Measurements from ENCODE around the gene NIBAN1. TPM values are rescaled to one million over a fixed set of nuclear protein-coding genes. Genes with fewer than 3 reads are reported as not detected.

NIBAN1 gene
- total RNA-seq, 1 experiment from 2014 or later = 11.0 TPM

- no peaks in the 10 kb centered on the region for H3K9me3 ChIP-seq
- no peak overlapping the region for H3K4me3 ChIP-seq
- no peaks in the 10 kb centered on the region for H3K27me3 ChIP-seq
- DNase-seq = no peak
- H3K36me3 ChIP-seq = no peaks in the 10 kb centered on the region; the same call in 1 of the 2 replicates
Measured at GRCh38 chr1:184956999-184957700, 17.2 kb downstream of the NIBAN1 start.

GRCh38 chr1:184954232-184954995 lies 19.9 kb downstream of the NIBAN1 start:
- no peak for DNase-seq
- no peak overlapping the region for H3K4me3 ChIP-seq
- no peaks in the 10 kb centered on the region for H3K27me3 ChIP-seq
- no peaks in the 10 kb centered on the region for H3K9me3 ChIP-seq
- no peaks in the 10 kb centered on the region for H3K36me3 ChIP-seq

DNA sequence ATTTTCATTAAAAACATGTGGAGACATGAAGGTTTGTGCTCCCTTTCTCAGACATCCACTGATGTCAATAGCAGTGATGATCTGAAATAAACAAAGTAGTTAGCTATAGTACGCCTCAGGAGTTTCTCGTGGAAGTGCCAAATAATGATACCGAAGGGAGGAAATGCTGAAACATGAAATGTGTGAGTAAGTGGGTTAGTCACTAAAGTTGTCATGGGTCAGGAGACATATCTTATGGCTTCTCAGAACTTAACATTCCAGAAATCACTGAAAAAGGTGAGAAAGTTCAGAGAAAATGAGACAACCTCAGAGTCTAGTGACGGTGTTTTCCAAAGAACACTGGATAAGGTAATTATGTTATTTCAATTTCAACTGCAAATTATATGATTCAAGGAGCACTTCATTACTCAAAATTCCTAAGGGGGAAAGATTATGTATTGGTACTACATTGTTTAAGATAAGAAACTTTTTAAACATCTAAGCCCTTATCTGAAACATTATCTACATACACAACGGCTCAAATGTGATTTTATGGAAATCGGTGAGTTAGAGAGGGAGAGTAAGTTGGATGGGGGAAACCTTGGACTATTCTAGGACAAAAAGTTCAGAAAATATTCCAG lies 20.6 kb downstream of the NIBAN1 start:
- Histone ChIP-seq H3K4me3 (no peak overlapping the region), H3K36me3 (no peaks in the 10 kb centered on the region), H3K27me3 (no peaks in the 10 kb centered on the region), H3K9me3 (no peaks in the 10 kb centered on the region)
- no peak for DNase-seq

GRCh38 chr1:184952428-184952827 lies 21.9 kb downstream of the NIBAN1 start:
- Histone ChIP-seq H3K4me3 (no peak overlapping the region), H3K36me3 (no peaks in the 10 kb centered on the region), H3K9me3 (no peaks in the 10 kb centered on the region), H3K27me3 (no peaks in the 10 kb centered on the region)
- no peak for DNase-seq

GRCh38 chr1:184951788-184952187 lies 22.5 kb downstream of the NIBAN1 start:
- no peak overlapping the region for H3K4me3 ChIP-seq
- no peaks in the 10 kb centered on the region for H3K27me3 ChIP-seq
- no peaks in the 10 kb centered on the region for H3K9me3 ChIP-seq
- no peak for DNase-seq
- H3K36me3 ChIP-seq = no peaks in the 10 kb centered on the region

GRCh38 chr1:184950906-184951305 lies 23.4 kb downstream of the NIBAN1 start:
- no peaks in the 10 kb centered on the region for H3K36me3 ChIP-seq
- no peaks in the 10 kb centered on the region for H3K27me3 ChIP-seq
- no peak overlapping the region for H3K4me3 ChIP-seq
- DNase-seq = no peak
- no peaks in the 10 kb centered on the region for H3K9me3 ChIP-seq

- no peaks in the 10 kb centered on the region for H3K27me3 ChIP-seq
- no peak overlapping the region for H3K4me3 ChIP-seq
- DNase-seq = no peak
- H3K36me3 ChIP-seq = no peaks in the 10 kb centered on the region
- no peaks in the 10 kb centered on the region for H3K9me3 ChIP-seq
Measured at GRCh38 chr1:184950227-184950626, 24.1 kb downstream of the NIBAN1 start.

GRCh38 chr1:184947497-184948256 lies 26.6 kb downstream of the NIBAN1 start:
- Histone ChIP-seq H3K27me3 (no peaks in the 10 kb centered on the region), H3K4me3 (no peak overlapping the region), H3K36me3 (no peaks in the 10 kb centered on the region), H3K9me3 (no peaks in the 10 kb centered on the region)
- peak; percentile 84 for DNase-seq

DNA sequence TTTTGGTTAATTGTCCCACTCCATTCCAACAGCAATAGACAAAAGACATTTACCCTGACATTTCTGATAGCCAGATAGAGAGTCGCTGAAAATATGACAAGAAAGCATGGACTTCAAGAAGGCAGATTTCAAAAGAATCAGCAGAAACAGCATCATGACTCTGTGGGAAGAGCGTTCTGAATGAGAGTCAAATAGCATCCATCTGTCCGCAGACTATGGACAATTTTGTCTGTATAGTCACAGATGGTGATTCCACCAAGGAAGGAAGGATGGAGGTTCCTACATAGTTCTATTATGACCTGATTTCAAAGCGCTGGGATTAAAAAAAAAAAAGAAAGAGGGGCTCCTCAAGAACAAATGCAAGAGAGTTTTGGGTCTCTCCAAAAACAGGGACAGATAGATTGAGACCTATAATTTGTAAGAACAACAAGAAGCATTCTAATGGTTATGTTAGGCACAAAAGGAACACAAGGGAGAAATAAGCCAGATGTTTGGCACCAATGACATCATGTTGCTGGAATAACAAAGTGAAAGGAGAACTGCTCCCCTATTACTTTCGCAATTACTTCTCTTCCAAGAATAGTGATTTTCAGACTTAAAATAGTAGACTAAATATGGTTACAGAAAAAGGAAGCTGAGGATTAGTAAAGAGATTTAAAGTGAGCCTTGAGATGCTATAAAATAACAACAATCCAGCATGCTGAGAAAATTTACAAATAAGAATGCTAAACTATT lies 28.5 kb downstream of the NIBAN1 start:
- H3K4me3 ChIP-seq = no peak overlapping the region
- no peak for DNase-seq
- no peaks in the 10 kb centered on the region for H3K9me3 ChIP-seq
- no peaks in the 10 kb centered on the region for H3K36me3 ChIP-seq
- H3K27me3 ChIP-seq = no peaks in the 10 kb centered on the region

DNA sequence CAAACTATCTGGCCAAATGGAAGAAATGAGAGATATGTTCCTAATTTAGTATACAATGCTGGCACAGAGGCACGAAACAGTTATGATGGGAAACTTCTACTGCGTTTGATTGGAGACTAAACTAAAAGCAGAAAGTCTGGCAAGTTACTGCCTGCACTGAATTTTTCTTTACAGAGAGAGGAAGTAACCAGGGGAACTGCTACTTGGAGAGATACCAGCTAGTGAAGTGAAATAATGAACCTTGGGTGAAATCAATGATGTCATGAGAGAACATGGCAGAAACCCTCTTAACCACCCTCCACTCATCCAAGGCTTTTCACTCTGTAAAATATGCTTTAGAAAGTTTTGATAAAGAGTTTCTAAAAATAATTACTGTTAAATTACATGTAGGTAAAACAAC lies 29.3 kb downstream of the NIBAN1 start:
- no peaks in the 10 kb centered on the region for H3K9me3 ChIP-seq
- H3K27me3 ChIP-seq = no peaks in the 10 kb centered on the region
- H3K4me3 ChIP-seq = no peak overlapping the region
- no peaks in the 10 kb centered on the region for H3K36me3 ChIP-seq
- no peak for DNase-seq

GRCh38 chr1:184943998-184944397 lies 30.3 kb downstream of the NIBAN1 start:
- no peaks in the 10 kb centered on the region for H3K9me3 ChIP-seq
- no peak for DNase-seq
- no peaks in the 10 kb centered on the region for H3K27me3 ChIP-seq
- no peaks in the 10 kb centered on the region for H3K36me3 ChIP-seq
- no peak overlapping the region for H3K4me3 ChIP-seq

DNA sequence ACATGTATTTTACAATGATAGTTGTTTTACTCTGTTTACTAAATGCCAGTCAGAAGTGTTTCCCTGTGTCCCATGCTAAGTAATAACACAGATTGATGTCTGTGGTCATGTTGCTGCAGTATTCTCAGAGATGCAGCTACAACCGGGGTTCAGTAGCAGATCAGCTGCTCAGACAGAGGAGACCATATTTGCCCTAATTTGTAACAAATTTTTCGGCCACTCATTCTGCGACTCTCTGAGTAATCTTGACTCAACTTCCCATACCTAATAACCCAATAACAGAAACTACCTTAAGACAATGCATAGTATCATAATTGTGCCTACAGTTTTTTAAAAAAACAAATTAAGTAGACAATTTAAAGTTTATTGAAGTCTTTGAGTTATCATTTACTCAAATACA lies 32.6 kb downstream of the NIBAN1 start:
- no peak for DNase-seq

GRCh38 chr1:184941410-184941733 lies 32.9 kb downstream of the NIBAN1 start:
- Histone ChIP-seq H3K4me3 (no peak overlapping the region), H3K36me3 (no peaks in the 10 kb centered on the region), H3K9me3 (no peaks in the 10 kb centered on the region), H3K27me3 (no peaks in the 10 kb centered on the region)
- no peak for DNase-seq

More for the DNA sequence above, 32.6 kb downstream of the NIBAN1 start:
- Histone ChIP-seq H3K4me3 (no peak overlapping the region), H3K27me3 (no peaks in the 10 kb centered on the region), H3K36me3 (no peaks in the 10 kb centered on the region), H3K9me3 (no peaks in the 10 kb centered on the region)

DNA sequence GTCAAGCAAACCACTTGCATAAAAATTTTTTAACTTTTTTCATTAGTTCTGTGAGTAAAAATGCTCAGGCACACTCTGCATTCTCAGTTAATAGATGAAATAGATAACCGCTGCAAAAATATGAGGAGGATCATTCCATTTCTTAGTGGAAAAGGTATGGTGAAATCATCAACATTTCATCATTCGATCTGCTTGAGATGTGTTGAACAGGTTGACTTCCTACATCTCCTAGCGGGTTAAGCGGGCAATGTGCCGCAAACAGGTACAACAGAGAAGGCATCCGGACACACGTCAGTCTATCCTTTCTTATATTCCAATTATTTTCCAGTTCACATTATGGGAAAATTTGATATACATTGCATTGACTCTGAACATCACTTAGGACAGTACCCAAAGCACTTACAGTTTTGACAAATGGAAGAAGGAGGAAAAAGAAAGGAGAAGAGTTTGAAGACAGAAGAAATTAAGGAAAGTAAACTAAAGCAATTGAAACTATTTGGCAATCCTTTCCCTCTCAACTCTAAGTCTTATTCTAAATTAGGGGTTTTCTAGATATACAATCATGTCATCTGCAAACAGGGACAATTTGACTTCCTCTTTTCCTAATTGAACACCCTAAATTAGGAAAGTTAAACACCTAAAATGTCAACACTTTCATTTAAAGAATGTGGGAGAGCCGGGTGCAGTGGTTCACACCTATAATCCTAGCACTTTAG lies 33.5 kb downstream of the NIBAN1 start:
- Histone ChIP-seq H3K4me3 (no peak overlapping the region), H3K9me3 (no peaks in the 10 kb centered on the region), H3K36me3 (no peaks in the 10 kb centered on the region), H3K27me3 (no peaks in the 10 kb centered on the region)
- DNase-seq = no peak

DNA sequence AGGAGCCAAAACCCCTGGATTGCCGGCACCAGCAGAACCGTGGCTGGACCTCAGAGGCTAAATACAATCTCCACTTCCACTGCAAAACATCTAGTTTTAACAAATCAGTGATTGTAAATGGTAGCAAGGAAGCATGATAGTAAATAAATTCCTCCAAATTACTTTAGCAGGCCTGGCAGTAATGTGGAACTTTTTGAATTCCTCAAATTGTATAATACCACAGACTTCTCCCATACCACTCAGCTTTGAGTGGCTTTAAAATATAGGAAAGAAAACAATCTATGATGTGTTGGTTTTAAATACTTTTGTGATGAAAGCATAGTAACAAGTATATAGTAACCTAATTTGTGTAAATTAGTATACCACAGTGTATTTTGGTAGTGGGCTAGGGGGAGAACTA lies 34.1 kb downstream of the NIBAN1 start:
- H3K36me3 ChIP-seq = no peaks in the 10 kb centered on the region
- no peaks in the 10 kb centered on the region for H3K27me3 ChIP-seq
- no peak overlapping the region for H3K4me3 ChIP-seq
- DNase-seq = no peak
- H3K9me3 ChIP-seq = no peaks in the 10 kb centered on the region

- no peak for DNase-seq
- H3K4me3 ChIP-seq = no peak overlapping the region
- no peaks in the 10 kb centered on the region for H3K9me3 ChIP-seq
- no peaks in the 10 kb centered on the region for H3K36me3 ChIP-seq
- no peaks in the 10 kb centered on the region for H3K27me3 ChIP-seq
Measured at GRCh38 chr1:184937729-184938128, 36.6 kb downstream of the NIBAN1 start.

Measured in MG63 (cell line).